Gastroesophageal sphincter (tissue), 4 donors: ENCODE measurements around the gene ZSCAN21. TPM values are rescaled to one million over a fixed set of nuclear protein-coding genes. Genes with fewer than 3 reads are reported as not detected.

ENCODE experiments used
- ATAC-seq: fragments of 150-250 bp; one replicate; pipeline ENCODE4 v1.9.1; 2016; ENCODE audit warnings: mild to moderate bottlenecking, moderate library complexity
- H3K27ac ChIP-seq, 4 donors: fragments of 200-600 bp; sonication (generic) in 3 of 4; 1 replicate in 3 of 4; 2 replicates in 1 of 4; pipeline ENCODE4 v1.5.1; 2016 to 2019
- H3K27me3 ChIP-seq: fragments of 200-600 bp; sonication (generic); one replicate; pipeline ENCODE4 v1.5.1; 2019
- H3K36me3 ChIP-seq, 2 donors: fragments of 200-600 bp; sonication (generic); one replicate each; pipeline ENCODE4 v1.5.1; 2019; ENCODE audit warnings: control low read depth in 1 of 2
- H3K4me1 ChIP-seq, 3 donors: fragments of 200-600 bp; sonication (generic); 1 replicate in 2 of 3; 2 replicates in 1 of 3; pipeline ENCODE4 v1.5.1; 2016 to 2019; ENCODE audit warnings: control low read depth in 2 of 3
- H3K4me3 ChIP-seq, 2 donors: fragments of 200-600 bp; sonication (generic); one replicate each; pipeline ENCODE4 v1.5.1; 2019; ENCODE audit warnings: mild to moderate bottlenecking in 1 of 2, moderate library complexity in 1 of 2
- H3K9me3 ChIP-seq, 3 donors: fragments of 200-600 bp; sonication (generic); one replicate each; pipeline ENCODE4 v1.5.1; 2017 to 2019; ENCODE audit warnings: control low read depth in 2 of 3
- CTCF ChIP-seq, 4 experiments: fragments of 200-600 bp in 2 of 4; fragments of 450-650 bp in 2 of 4; sonication (generic) in 1 of 4; IDR thresholded peaks; one replicate each; pipeline ENCODE4 v1.5.1; 2017 to 2019; ENCODE audit warnings: antibody characterized with exemption in 4 of 4, mild to moderate bottlenecking in 2 of 4, moderate library complexity in 2 of 4
- EP300 ChIP-seq: sonication (generic); formaldehyde crosslinking; IDR thresholded peaks from one replicate; pipeline ENCODE4 v1.6.1; 2017; ENCODE audit warnings: antibody characterized with exemption, mild to moderate bottlenecking
- POLR2A ChIP-seq, 2 donors: fragments of 450-650 bp; IDR thresholded peaks; one replicate each; pipeline ENCODE4 v1.6.1; 2017; ENCODE audit warnings: antibody characterized with exemption in 2 of 2, mild to moderate bottlenecking in 2 of 2, moderate library complexity in 1 of 2
- POLR2AphosphoS5 ChIP-seq: sonication (generic); formaldehyde crosslinking; IDR thresholded peaks from one replicate; pipeline ENCODE4 v1.6.1; 2017; ENCODE audit warnings: antibody characterized with exemption
- WGBS, 2 donors: methylation state at CpG; one replicate each; pipeline ENCODE4 v1.1.5; 2018; ENCODE audit warnings: low coverage in 1 of 2; 5-methylcytosine and 5-hydroxymethylcytosine counted together
- total RNA-seq, 4 donors: library from RNA; depleted of rRNA; stranded (reverse); fragments of >200 nt; gene quantifications; one replicate each; pipeline ENCODE4 v1.1.0, GENCODE V29; 2016

ZSCAN21 gene
- total RNA-seq, 4 donors from 2014 or later, result 14.0 to 21.9 (median 20.9) TPM

GRCh38 chr7:100029596-100029995 lies 20.0 kb upstream of the ZSCAN21 start:
- no peak overlapping the region for H3K4me3 ChIP-seq
- peaks cover 0 to 97% of the 10 kb centered on the region in 2 donors for H3K36me3 ChIP-seq
- no peak for ATAC-seq
- H3K9me3 ChIP-seq, result no peaks in the 10 kb centered on the region
- no peaks in the 10 kb centered on the region for H3K27me3 ChIP-seq
- no peak for TF ChIP-seq EP300
- H3K4me1 ChIP-seq, result no peaks in the 10 kb centered on the region
- H3K27ac ChIP-seq, result no peak overlapping the region
- WGBS, 2 donors, result 90 to 93% methylated on average over 2 to 5 of the region's 5 CpGs

GRCh38 chr7:100033526-100033925 lies 16.0 kb upstream of the ZSCAN21 start:
- H3K27me3 ChIP-seq, result no peaks in the 10 kb centered on the region
- WGBS, 2 donors, result 90 to 95% methylated on average over 2 to 5 of the region's 6 CpGs
- no peak overlapping the region for H3K27ac ChIP-seq
- H3K9me3 ChIP-seq, result no peaks in the 10 kb centered on the region
- TF ChIP-seq CTCF (IDR thresholded peaks at IDR 0.05), result no peak
- no peaks in the 10 kb centered on the region for H3K4me1 ChIP-seq
- no peak overlapping the region for H3K4me3 ChIP-seq
- ATAC-seq, result no peak
- peaks cover 0 to 87% of the 10 kb centered on the region in 2 donors for H3K36me3 ChIP-seq

GRCh38 chr7:100034871-100035510 lies 14.6 kb upstream of the ZSCAN21 start:
- H3K27ac ChIP-seq, result no peak overlapping the region
- 69 to 79% methylated on average over 6 to 8 of the region's 8 CpGs for WGBS, 2 donors
- no peaks in the 10 kb centered on the region for H3K9me3 ChIP-seq
- peaks cover 0 to 83% of the 10 kb centered on the region in 2 donors for H3K36me3 ChIP-seq
- H3K4me3 ChIP-seq, result no peak overlapping the region
- no peaks in the 10 kb centered on the region for H3K27me3 ChIP-seq
- ATAC-seq, result no peak
- no peaks in the 10 kb centered on the region for H3K4me1 ChIP-seq
- TF ChIP-seq POLR2AphosphoS5 (no peak), EP300 (no peak), CTCF (IDR thresholded peaks at IDR 0.05) (no peak), POLR2A (IDR thresholded peaks at IDR 0.05) (no peak)

GRCh38 chr7:100035876-100036275 lies 13.7 kb upstream of the ZSCAN21 start:
- H3K36me3 ChIP-seq, result peaks cover 0 to 74% of the 10 kb centered on the region in 2 donors
- no peak for ATAC-seq
- no peaks in the 10 kb centered on the region for H3K27me3 ChIP-seq
- 83 to 96% methylated on average over 6 of the region's 6 CpGs for WGBS, 2 donors
- H3K27ac ChIP-seq, result no peak overlapping the region
- TF ChIP-seq EP300 (no peak), POLR2A (IDR thresholded peaks at IDR 0.05) (no peak), POLR2AphosphoS5 (no peak), CTCF (IDR thresholded peaks at IDR 0.05) (no peak)
- no peaks in the 10 kb centered on the region for H3K9me3 ChIP-seq
- no peak overlapping the region for H3K4me3 ChIP-seq
- no peaks in the 10 kb centered on the region for H3K4me1 ChIP-seq

GRCh38 chr7:100038326-100038725 lies 11.2 kb upstream of the ZSCAN21 start:
- Histone ChIP-seq H3K27me3 (no peaks in the 10 kb centered on the region), H3K36me3 (peaks cover 0 to 49% of the 10 kb centered on the region in 2 donors), H3K27ac (no peak overlapping the region), H3K9me3 (no peaks in the 10 kb centered on the region), H3K4me1 (no peaks in the 10 kb centered on the region), H3K4me3 (no peak overlapping the region)
- no peak for TF ChIP-seq POLR2A (IDR thresholded peaks at IDR 0.05)
- no peak for TF ChIP-seq POLR2AphosphoS5
- no peak for TF ChIP-seq EP300
- no peak for TF ChIP-seq CTCF (IDR thresholded peaks at IDR 0.05)
- WGBS, 2 donors, result 89 to 95% methylated on average over 3 to 7 of the region's 7 CpGs
- no peak for ATAC-seq
